Epithelial cell of esophagus (primary cell): ENCODE results near the gene FSTL3.

Source experiments
- DNase-seq: peaks from one replicate; pipeline ENCODE4 v3.0.0; 2010; ENCODE audit warnings: low read depth
- H3K4me3 ChIP-seq: 2 replicates; pipeline ENCODE4 v1.5.1; 2011; ENCODE audit warnings: mild to moderate bottlenecking, low read length, control low read depth
- TF ChIP-seq, protein P1 (sequence below): IDR thresholded peaks from 2 replicates; pipeline ENCODE4 v1.5.1; 2011; ENCODE audit warnings: low read depth, mild to moderate bottlenecking, low read length, control low read depth, inconsistent platforms; ENCODE audit not compliant: insufficient read depth; ENCODE audit errors: missing control alignments

Gene FSTL3

DNA sequence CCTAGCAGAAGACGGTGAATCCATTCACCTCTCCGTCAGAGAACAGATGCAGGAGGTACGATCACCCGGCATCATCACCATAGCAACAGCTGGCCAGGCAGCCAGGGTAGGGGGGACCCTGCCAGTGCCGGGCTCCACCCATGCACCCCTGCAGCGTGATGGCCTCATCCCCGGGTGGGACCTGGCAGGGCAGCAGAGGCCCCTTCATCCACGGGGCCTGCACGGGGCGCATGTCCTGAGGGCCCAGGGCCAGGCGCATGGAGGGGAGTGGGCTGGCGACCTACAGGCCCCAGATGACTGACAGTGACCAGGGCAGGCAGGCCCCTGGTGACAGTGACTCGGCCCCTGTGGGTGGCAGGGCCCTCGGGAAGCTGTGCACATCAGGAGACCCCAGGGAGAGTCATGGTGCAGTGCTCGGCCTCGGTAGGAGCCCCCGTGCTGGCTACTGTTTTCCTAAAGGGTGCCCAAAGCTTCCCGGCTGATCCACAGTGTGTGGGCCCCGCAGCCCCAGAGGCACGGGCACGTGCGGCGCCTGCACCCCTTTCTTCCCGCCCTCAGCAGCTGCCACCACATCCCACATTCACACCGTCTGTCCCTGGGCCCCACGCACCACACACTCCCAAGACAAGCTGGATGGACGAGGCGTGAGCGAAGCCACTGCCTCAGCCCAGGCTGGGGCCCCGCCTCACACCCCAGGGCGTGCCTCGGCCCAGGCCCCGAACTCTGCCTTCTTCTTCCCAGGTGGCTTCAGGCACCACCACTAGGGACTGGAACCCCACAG lies 17.9 kb upstream of the FSTL3 start:
- DNase-seq = no peak
- no peak overlapping the region for H3K4me3 ChIP-seq
- TF ChIP-seq, protein P1, sequence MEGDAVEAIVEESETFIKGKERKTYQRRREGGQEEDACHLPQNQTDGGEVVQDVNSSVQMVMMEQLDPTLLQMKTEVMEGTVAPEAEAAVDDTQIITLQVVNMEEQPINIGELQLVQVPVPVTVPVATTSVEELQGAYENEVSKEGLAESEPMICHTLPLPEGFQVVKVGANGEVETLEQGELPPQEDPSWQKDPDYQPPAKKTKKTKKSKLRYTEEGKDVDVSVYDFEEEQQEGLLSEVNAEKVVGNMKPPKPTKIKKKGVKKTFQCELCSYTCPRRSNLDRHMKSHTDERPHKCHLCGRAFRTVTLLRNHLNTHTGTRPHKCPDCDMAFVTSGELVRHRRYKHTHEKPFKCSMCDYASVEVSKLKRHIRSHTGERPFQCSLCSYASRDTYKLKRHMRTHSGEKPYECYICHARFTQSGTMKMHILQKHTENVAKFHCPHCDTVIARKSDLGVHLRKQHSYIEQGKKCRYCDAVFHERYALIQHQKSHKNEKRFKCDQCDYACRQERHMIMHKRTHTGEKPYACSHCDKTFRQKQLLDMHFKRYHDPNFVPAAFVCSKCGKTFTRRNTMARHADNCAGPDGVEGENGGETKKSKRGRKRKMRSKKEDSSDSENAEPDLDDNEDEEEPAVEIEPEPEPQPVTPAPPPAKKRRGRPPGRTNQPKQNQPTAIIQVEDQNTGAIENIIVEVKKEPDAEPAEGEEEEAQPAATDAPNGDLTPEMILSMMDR = no peak

DNA sequence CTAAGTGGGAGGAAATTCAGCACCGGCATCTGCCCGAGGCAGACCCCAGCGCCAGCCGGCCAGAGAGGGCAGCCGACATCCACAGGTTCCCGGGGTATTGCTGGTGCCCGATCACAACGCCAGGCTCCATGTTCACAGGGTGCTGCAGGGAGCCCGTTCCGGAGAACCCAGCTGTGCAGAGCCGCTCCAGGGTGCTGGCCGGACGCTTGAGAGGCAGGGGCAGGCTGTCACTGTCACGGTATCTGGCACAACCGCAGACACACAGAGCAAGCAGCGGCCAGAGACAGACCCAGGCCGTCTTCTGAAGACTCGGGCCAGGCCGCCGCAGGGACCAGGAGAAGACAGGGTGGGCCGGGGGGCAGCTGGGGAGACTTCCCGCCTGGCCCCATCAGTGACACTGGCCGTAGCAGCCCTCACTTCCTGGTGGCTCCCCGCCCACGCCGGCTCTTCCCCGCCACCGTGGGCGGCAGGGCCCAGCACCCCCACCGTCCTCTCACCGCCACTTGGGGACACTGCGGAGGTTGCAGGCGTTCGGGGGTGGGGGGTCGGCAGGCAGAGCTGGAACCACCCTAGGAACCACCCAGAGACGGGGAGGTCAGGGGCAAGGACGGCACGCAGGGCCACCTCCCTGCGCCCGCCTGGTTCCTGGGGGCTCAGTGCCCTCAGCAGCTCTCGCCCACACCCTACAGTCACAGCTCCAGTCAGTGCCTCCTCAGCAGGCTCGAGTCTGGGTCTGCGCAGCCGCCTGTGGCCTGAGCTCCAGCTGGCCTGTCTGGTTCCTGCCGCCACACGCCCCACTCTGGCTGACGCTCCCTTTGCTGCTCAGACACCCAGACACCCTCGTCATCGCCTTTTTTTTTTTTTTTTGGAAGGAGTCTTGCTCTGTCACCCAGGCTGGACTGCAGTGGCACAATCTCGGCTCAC lies 17.0 kb upstream of the FSTL3 start:
- peak; percentile 99 for DNase-seq
- H3K4me3 ChIP-seq = peak overlapping the region; percentile 27
- TF ChIP-seq, protein P1 = no peak

DNA sequence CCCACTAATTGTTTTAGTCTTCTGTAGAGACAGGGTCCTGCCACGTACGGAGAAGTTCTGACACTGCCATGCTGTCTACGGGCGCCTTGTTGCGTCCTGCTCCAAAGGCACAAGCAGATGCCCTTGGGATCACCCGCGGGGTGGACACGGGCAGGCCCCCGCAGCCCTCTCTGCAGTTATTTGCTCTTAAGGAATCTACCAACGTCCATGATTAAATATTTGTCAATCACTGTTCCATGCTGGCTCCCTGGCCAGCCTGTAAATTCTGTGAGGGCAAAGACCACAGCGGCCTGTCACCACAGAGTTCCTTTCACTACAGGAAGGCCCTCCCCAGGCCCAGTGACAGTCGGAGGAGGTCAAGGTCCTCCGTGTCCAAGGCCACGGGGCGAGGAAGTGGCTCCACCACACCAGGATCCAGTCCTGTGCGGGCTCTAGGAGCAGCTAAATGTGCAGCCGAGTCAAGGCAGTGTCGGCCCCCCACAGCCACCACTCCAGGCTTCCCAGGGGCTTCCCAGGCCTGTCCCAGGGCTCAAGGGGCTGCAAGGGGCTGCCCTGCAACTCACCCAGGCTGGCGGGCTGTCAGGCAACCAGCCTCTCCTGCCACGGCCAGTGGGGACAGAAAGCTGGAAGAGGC lies 15.3 kb upstream of the FSTL3 start:
- no peak for DNase-seq
- TF ChIP-seq, protein P1 = no peak
- peak overlapping the region; percentile 81 for H3K4me3 ChIP-seq

DNA sequence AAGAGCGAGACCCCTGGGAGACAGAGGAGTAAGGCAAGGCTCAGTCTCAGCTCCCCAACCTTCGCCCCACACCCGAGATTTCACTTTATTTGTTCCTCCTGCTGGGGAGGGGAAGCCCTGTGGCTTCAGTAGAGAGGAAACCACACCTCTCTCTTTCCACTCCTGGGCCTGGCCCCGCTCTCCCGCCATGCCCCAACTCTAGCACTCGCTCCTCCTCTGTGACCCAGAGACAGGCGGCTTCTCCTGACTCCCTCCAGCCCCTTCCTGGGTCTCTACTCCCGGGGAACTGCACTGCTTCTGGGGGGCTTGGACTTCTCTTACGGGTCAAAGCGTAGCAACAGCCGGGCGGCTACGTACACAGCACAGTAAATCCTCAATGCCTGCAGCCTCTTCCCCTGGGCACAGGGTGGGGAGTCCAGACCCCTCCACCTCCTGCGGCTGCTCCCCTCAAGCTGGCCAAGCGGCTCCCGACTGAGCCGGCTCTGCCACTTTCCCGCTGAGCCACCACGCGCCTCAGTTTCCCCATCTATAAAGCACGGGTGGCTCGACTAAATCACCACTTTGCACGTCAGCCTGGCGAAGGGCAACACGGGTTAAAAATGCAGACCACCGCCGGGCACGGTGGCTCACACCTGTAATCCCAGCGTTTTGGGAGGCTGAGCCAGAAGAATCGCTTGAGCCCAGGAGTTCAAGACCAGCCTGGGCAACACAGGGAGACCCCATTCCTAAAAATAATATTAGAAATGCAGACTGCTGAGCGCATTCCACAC lies 14.6 kb upstream of the FSTL3 start:
- H3K4me3 ChIP-seq = peak overlapping the region; percentile 81
- TF ChIP-seq, protein P1 = no peak
- peak; percentile 44 for DNase-seq

DNA sequence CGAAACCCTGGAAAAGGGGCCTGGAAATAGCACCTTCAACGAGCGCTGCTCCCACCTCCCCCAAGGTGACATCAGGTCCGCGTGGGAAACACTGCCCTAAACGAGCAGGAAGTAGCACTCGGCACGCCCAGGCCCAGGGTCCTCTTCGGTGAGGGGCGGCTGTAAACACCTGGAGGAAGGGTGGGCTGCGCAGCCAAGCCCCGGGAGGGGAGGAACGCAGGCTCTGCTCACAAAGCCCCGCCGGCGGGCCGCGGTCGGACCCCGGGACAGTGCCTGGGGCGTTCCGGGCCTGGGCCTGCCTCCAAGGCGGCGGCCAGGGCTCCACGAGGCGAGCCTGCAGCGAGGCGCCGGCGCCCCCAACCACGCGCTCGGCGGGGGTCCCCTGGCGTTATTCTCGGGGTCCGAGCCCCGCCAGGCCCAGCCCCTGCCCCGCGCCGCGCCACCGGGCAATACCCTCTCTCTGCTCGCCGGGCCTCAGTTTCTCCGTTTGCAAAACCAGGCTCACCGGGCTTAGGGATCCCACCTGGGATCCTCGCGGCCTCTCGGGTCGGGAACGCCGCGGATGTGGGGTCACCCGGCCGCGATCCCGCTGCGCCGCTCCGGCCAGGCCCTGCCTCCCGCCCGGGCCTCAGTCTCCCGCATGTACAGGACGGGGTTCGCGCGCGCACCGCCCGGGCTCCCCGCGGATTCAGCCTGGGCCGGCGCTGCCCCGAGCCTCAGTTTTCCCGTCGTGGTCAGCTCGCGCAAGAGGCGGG lies 13.8 kb upstream of the FSTL3 start:
- H3K4me3 ChIP-seq = peak overlapping the region; percentile 81
- DNase-seq = peak; percentile 61
- TF ChIP-seq, protein P1 = no peak
